ENCODE results near the gene NME5.

DNA sequence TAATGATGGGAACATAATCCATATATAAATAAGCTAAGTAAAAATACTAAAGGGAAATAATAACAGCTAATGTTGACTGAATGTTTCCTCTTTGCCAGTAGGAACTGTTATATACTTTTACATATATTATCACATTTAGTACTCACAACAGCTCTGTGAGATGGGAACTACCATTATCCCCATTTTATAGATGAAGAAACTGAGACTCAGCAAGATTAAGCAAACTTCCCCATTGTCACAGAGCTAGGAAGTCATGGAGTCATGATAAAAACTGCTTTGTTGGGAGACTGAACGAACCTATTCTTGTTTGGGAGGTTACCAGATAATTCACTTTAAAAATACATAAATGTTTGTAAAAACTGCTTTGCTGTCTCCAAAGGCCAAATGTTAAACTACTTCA is 32.0 kb downstream of the NME5 start:
- TF ChIP-seq, protein P1, sequence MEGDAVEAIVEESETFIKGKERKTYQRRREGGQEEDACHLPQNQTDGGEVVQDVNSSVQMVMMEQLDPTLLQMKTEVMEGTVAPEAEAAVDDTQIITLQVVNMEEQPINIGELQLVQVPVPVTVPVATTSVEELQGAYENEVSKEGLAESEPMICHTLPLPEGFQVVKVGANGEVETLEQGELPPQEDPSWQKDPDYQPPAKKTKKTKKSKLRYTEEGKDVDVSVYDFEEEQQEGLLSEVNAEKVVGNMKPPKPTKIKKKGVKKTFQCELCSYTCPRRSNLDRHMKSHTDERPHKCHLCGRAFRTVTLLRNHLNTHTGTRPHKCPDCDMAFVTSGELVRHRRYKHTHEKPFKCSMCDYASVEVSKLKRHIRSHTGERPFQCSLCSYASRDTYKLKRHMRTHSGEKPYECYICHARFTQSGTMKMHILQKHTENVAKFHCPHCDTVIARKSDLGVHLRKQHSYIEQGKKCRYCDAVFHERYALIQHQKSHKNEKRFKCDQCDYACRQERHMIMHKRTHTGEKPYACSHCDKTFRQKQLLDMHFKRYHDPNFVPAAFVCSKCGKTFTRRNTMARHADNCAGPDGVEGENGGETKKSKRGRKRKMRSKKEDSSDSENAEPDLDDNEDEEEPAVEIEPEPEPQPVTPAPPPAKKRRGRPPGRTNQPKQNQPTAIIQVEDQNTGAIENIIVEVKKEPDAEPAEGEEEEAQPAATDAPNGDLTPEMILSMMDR (IDR thresholded peaks at IDR 0.05), result no peak
- TF ChIP-seq POLR2AphosphoS5 (IDR thresholded peaks at IDR 0.05) (no peak), POLR2A (IDR thresholded peaks at IDR 0.05) (no peak)

All from prostate gland (tissue), 2 donors.